DND-41 (cell line): Measurements from ENCODE around the gene L3MBTL3.
"Not testable (repeated sequence)": the region's sequence is repeated elsewhere in the genome, so short reads cannot be mapped to it uniquely, and the experiment has no call there.

Experiments used
- ATAC-seq: fragments of 200-7000 bp; cut with Tn5 transposase; 3 replicates; pipeline ENCODE4 v1.9.1; 2021; ENCODE audit warnings: low read depth; ENCODE audit not compliant: insufficient read depth
- DNase-seq: peaks from one replicate; pipeline ENCODE4 v3.0.0-alpha.2; 2020
- H2AFZ ChIP-seq: 2 replicates; pipeline ENCODE4 v1.6.0; 2012; ENCODE audit warnings: low read depth, low read length
- H3K27ac ChIP-seq: 2 replicates; pipeline ENCODE4 v1.5.1; 2012; ENCODE audit warnings: low read length, inconsistent platforms
- H3K27me3 ChIP-seq: fragments of 200-600 bp; sonication (generic); 2 replicates; pipeline ENCODE4 v1.6.0; 2012; ENCODE audit warnings: low read length, mild to moderate bottlenecking, inconsistent platforms; ENCODE audit not compliant: insufficient read depth, poor library complexity
- H3K36me3 ChIP-seq: 2 replicates; pipeline ENCODE4 v1.5.1; 2012; ENCODE audit warnings: low read length, inconsistent platforms; ENCODE audit not compliant: insufficient read depth
- H3K4me1 ChIP-seq: 2 replicates; pipeline ENCODE4 v1.5.1; 2012; ENCODE audit warnings: mild to moderate bottlenecking, low read length; ENCODE audit not compliant: insufficient read depth
- H3K4me2 ChIP-seq: 2 replicates; pipeline ENCODE4 v1.6.0; 2012; ENCODE audit warnings: mild to moderate bottlenecking, moderate library complexity, low read length, inconsistent platforms; ENCODE audit not compliant: insufficient read depth
- H3K4me3 ChIP-seq, 2 experiments: fragments of 200-600 bp in 1 of 2; shearing (Covaris generic) in 1 of 2; 2 replicates each; pipeline ENCODE4 v1.5.1; 2012 to 2016; ENCODE audit warnings: inconsistent platforms in 2 of 2, low read length in 2 of 2, mild to moderate bottlenecking in 2 of 2, low read depth in 1 of 2, moderate library complexity in 1 of 2
- H3K79me2 ChIP-seq: 2 replicates; pipeline ENCODE4 v1.6.0; 2012; ENCODE audit warnings: low read length, inconsistent platforms; ENCODE audit not compliant: insufficient read depth
- H3K9ac ChIP-seq: 2 replicates; pipeline ENCODE4 v1.6.0; 2012; ENCODE audit warnings: low read depth, mild to moderate bottlenecking, inconsistent platforms, low read length, moderate library complexity
- H3K9me3 ChIP-seq: 2 replicates; pipeline ENCODE4 v1.5.1; 2012; ENCODE audit warnings: low read length, moderate library complexity, mild to moderate bottlenecking, inconsistent platforms; ENCODE audit not compliant: insufficient read depth, severe bottlenecking
- H4K20me1 ChIP-seq: 2 replicates; pipeline ENCODE4 v1.6.0; 2012; ENCODE audit warnings: low read length; ENCODE audit not compliant: insufficient read depth
- CTCF ChIP-seq: IDR thresholded peaks from 2 replicates; pipeline ENCODE4 v1.5.1; 2012; ENCODE audit warnings: borderline replicate concordance, low read length, moderate library complexity, mild to moderate bottlenecking; ENCODE audit not compliant: poor library complexity, severe bottlenecking; ENCODE audit errors: extremely low read depth
- EZH2 ChIP-seq: IDR thresholded peaks from 3 replicates; pipeline ENCODE4 v1.6.1; 2012; ENCODE audit warnings: borderline replicate concordance, low read depth, mild to moderate bottlenecking, moderate library complexity, low read length, inconsistent platforms; ENCODE audit not compliant: severe bottlenecking

L3MBTL3 gene

DNA sequence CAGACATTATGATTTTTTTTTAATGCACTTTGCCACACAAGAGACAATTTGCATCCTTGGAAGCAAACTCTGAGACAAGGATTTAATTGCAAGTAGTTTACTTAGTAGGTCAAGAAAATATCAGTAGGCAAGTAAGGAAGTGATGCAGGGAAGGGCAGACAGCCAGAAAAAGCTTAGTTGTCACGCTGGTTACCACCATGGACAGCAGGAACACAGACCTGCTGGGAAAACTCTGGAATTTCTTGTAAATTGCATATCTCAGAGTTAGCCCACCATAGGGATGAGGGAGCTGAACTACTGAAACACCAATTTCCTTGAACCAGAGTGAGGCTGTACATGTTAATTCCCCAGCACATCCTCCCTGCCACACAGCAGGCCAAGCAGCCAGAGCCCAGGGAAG lies 92.7 kb downstream of the L3MBTL3 start:
- no peaks in the 10 kb centered on the region for H3K9me3 ChIP-seq
- no peak overlapping the region for H3K4me3 ChIP-seq
- no peak for TF ChIP-seq EZH2
- no peak for TF ChIP-seq CTCF
- H3K9ac ChIP-seq = no peak overlapping the region
- H3K27me3 ChIP-seq = peaks cover 10% of the 10 kb centered on the region
- no peaks in the 10 kb centered on the region for H4K20me1 ChIP-seq
- no peak overlapping the region for H3K27ac ChIP-seq
- H3K4me1 ChIP-seq = no peaks in the 10 kb centered on the region
- H3K4me2 ChIP-seq = no peak overlapping the region
- H2AFZ ChIP-seq = no peak overlapping the region
- ATAC-seq (no peak), DNase-seq (no peak)
- no peaks in the 10 kb centered on the region for H3K36me3 ChIP-seq
- H3K79me2 ChIP-seq = no peaks in the 10 kb centered on the region

GRCh38 chr6:130113201-130113710 lies 94.9 kb downstream of the L3MBTL3 start:
- ATAC-seq = no peak
- no peaks in the 10 kb centered on the region for H4K20me1 ChIP-seq
- H2AFZ ChIP-seq = no peak overlapping the region
- no peak overlapping the region for H3K27ac ChIP-seq
- DNase-seq = no peak
- no peak overlapping the region for H3K4me2 ChIP-seq
- no peaks in the 10 kb centered on the region for H3K9me3 ChIP-seq
- TF ChIP-seq CTCF (no peak), EZH2 (no peak)
- no peaks in the 10 kb centered on the region for H3K36me3 ChIP-seq
- H3K79me2 ChIP-seq = no peaks in the 10 kb centered on the region
- no peak overlapping the region for H3K4me3 ChIP-seq
- H3K9ac ChIP-seq = no peak overlapping the region
- H3K4me1 ChIP-seq = no peaks in the 10 kb centered on the region
- peaks cover 8% of the 10 kb centered on the region for H3K27me3 ChIP-seq

- Histone ChIP-seq H3K9me3 (no peaks in the 10 kb centered on the region), H3K4me2 (no peak overlapping the region), H3K4me3 (no peak overlapping the region), H4K20me1 (no peaks in the 10 kb centered on the region), H3K27ac (no peak overlapping the region), H3K9ac (no peak overlapping the region), H2AFZ (no peak overlapping the region), H3K4me1 (no peaks in the 10 kb centered on the region), H3K79me2 (no peaks in the 10 kb centered on the region), H3K36me3 (no peaks in the 10 kb centered on the region), H3K27me3 (peaks cover 14% of the 10 kb centered on the region)
- ATAC-seq = no peak
- TF ChIP-seq CTCF (no peak), EZH2 (no peak)
- DNase-seq = no peak
These were observed 96.7 kb downstream of the L3MBTL3 start for GRCh38 chr6:130115036-130115435.

DNA sequence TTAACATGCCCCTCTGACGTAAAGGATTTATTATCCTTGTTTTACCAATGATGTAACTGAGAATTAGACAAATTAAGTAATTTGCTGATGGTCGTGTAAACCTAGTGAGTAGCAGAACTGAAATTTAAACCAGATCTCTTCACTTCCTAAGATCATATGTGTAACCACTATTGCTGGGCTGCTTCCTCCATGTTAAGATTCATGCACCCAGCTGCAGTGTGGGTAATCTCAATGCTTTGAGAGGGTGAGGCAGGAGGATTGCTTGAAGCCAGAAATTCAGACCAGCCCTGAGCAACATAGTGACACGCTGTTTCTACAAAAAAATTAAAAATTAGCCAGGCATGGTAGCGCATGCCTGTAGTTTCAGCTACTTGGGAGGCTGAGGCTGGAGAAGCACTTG lies 97.9 kb downstream of the L3MBTL3 start:
- no peak overlapping the region for H3K27ac ChIP-seq
- no peak overlapping the region for H2AFZ ChIP-seq
- H3K4me2 ChIP-seq = no peak overlapping the region
- H4K20me1 ChIP-seq = no peaks in the 10 kb centered on the region
- H3K4me1 ChIP-seq = no peaks in the 10 kb centered on the region
- TF ChIP-seq CTCF (no peak), EZH2 (no peak)
- H3K79me2 ChIP-seq = no peaks in the 10 kb centered on the region
- DNase-seq (no peak), ATAC-seq (no peak)
- no peaks in the 10 kb centered on the region for H3K9me3 ChIP-seq
- H3K27me3 ChIP-seq = peaks cover 20% of the 10 kb centered on the region
- H3K4me3 ChIP-seq = no peak overlapping the region
- no peaks in the 10 kb centered on the region for H3K36me3 ChIP-seq
- H3K9ac ChIP-seq = no peak overlapping the region

DNA sequence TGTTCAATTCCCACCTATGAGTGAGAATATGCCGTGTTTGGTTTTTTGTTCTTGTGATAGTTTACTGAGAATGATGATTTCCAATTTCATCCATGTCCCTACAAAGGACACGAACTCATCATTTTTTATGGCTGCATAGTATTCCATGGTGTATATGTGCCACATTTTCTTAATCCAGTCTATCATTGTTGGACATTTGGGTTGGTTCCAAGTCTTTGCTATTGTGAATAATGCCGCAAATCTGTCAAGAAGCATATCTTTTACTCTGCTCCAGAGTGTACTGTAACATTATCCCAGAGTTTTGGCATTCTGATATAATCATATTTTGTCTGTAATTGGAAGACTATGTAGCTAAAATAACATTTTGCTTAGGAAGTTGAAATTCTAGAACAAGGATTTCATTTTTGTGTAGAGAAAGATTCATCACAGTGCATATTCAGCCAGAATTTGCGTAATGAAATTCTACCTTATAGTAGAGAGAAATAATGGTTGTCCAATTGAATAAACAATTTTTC lies 98.9 kb downstream of the L3MBTL3 start:
- peaks cover 15% of the 10 kb centered on the region for H3K27me3 ChIP-seq
- not testable (repeated sequence) for H3K27ac ChIP-seq, H3K9me3 ChIP-seq, DNase-seq, H2AFZ ChIP-seq, H4K20me1 ChIP-seq, ATAC-seq, H3K4me3 ChIP-seq, H3K79me2 ChIP-seq, H3K4me2 ChIP-seq, H3K9ac ChIP-seq, H3K4me1 ChIP-seq, H3K36me3 ChIP-seq
